Measurements from ENCODE around the gene PCCA.
A peak's percentile ranks its signal among the peaks of the same experiment; 100 is the strongest.
"Not testable (repeated sequence)": the region's sequence is repeated elsewhere in the genome, so short reads cannot be mapped to it uniquely, and the experiment has no call there.

PCCA gene

DNA sequence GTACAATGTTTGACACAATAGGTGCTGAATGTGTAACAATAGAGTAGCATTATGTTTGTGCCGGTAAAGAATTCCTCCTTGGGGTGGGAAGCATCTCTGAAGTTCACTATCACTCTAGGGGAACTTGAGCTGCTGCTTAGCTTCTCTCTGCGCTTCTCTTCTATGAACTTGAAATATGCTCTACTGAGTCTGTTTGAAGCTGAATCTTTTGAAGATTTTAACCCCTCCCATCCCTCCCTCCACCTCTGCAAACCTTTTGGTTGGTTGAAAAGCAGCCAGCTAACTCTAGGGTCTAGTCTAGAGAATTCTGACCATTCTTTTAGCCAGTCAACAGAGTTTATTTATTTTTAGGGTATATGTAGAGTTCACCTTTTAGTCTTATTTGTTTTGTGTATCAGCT is 2.5 kb downstream of the PCCA start:
- Histone ChIP-seq H4K20me1 (ENCODE audit: insufficient read depth, low read length) (peaks cover 6% of the 10 kb centered on the region; the same call in 1 of the 2 replicates), H2AFZ (ENCODE audit: low read depth, low read length) (no peak overlapping the region), H3K36me3 (ENCODE audit: insufficient read depth, low read length) (no peaks in the 10 kb centered on the region), H3K9ac (ENCODE audit: low read depth, low read length) (no peak overlapping the region), H3K4me3 (ENCODE audit: low read depth in 1 of 2, low read length in 2 of 2) (no peak overlapping the region), H3K9me3 (ENCODE audit: insufficient read depth, low read length, severe bottlenecking) (no peaks in the 10 kb centered on the region), H3K4me1 (ENCODE audit: insufficient read depth, low read length) (peaks cover 38% of the 10 kb centered on the region), H3K79me2 (ENCODE audit: insufficient read depth, low read length) (peaks cover 18% of the 10 kb centered on the region; the same call in 1 of the 2 replicates), H3K27ac (ENCODE audit: low read length) (no peak overlapping the region), H3K4me2 (ENCODE audit: insufficient read depth, low read length) (peak overlapping the region; percentile 80; the same call in 1 of the 2 replicates), H3K27me3 (ENCODE audit: insufficient read depth, low read length, poor library complexity) (no peaks in the 10 kb centered on the region)
- ATAC-seq (ENCODE audit: insufficient read depth, low read depth) (no peak), DNase-seq (no peak)
- no peak for TF ChIP-seq EZH2 (IDR thresholded peaks at IDR 0.05; ENCODE audit: borderline replicate concordance, low read depth, low read length, severe bottlenecking)
- TF ChIP-seq, protein P1, sequence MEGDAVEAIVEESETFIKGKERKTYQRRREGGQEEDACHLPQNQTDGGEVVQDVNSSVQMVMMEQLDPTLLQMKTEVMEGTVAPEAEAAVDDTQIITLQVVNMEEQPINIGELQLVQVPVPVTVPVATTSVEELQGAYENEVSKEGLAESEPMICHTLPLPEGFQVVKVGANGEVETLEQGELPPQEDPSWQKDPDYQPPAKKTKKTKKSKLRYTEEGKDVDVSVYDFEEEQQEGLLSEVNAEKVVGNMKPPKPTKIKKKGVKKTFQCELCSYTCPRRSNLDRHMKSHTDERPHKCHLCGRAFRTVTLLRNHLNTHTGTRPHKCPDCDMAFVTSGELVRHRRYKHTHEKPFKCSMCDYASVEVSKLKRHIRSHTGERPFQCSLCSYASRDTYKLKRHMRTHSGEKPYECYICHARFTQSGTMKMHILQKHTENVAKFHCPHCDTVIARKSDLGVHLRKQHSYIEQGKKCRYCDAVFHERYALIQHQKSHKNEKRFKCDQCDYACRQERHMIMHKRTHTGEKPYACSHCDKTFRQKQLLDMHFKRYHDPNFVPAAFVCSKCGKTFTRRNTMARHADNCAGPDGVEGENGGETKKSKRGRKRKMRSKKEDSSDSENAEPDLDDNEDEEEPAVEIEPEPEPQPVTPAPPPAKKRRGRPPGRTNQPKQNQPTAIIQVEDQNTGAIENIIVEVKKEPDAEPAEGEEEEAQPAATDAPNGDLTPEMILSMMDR (IDR thresholded peaks at IDR 0.05; ENCODE audit: borderline replicate concordance, extremely low read depth, low read length, poor library complexity, severe bottlenecking) = no peak

DNA sequence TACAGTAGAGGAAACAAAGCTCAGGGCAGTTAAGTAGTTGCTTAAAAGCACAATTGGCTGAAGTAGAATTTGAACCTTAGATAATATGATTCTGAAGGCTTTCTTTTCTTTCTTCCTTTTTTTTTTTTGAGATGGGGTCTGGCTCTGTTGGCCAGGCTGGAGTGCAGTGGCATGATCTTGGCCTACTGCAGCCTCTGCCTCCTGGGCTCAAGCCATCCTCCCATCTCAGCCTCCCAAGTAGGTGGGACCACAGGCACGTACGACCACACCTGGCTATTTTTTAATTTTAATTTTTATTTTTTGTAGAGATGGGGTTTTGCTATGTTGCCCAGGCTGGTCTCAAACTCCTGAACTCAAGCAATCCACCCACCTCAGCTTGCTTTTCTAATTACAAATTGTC is 3.4 kb downstream of the PCCA start:
- not testable (repeated sequence) for H3K27me3 ChIP-seq (ENCODE audit: insufficient read depth, low read length, poor library complexity); H2AFZ ChIP-seq (ENCODE audit: low read depth, low read length); H3K9ac ChIP-seq (ENCODE audit: low read depth, low read length); H4K20me1 ChIP-seq (ENCODE audit: insufficient read depth, low read length); H3K27ac ChIP-seq (ENCODE audit: low read length); DNase-seq; H3K4me2 ChIP-seq (ENCODE audit: insufficient read depth, low read length); H3K36me3 ChIP-seq (ENCODE audit: insufficient read depth, low read length); ATAC-seq (ENCODE audit: insufficient read depth, low read depth); H3K9me3 ChIP-seq (ENCODE audit: insufficient read depth, low read length, severe bottlenecking); H3K4me3 ChIP-seq (ENCODE audit: low read depth in 1 of 2, low read length in 2 of 2)
- peaks cover 18% of the 10 kb centered on the region; the same call in 1 of the 2 replicates for H3K79me2 ChIP-seq (ENCODE audit: insufficient read depth, low read length)
- H3K4me1 ChIP-seq (ENCODE audit: insufficient read depth, low read length) = peaks cover 35% of the 10 kb centered on the region

DNA sequence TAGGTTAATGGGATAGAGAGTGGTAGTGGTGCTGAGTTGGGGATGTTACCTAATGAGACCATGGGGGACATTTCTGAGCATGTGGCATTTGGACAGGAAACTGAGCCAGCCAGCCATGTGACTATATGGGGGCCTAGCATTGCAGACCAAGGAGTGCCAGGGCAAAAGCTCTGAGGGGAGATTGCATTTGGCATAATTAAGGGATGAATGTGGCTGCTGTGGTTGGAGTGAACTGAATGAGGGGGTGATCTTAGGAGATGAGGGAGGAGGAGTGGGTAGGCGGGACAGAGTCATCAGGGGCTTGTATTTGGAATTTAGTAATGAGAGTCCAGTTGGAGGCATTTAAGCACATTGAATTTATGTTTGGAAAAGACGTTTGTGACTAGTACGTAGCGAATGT is 6.6 kb downstream of the PCCA start:
- Histone ChIP-seq H3K4me3 (ENCODE audit: low read depth in 1 of 2, low read length in 2 of 2) (no peak overlapping the region), H3K79me2 (ENCODE audit: insufficient read depth, low read length) (peaks cover 9% of the 10 kb centered on the region; the same call in 1 of the 2 replicates), H3K27me3 (ENCODE audit: insufficient read depth, low read length, poor library complexity) (no peaks in the 10 kb centered on the region), H3K4me1 (ENCODE audit: insufficient read depth, low read length) (peaks cover 10% of the 10 kb centered on the region), H3K27ac (ENCODE audit: low read length) (no peak overlapping the region), H2AFZ (ENCODE audit: low read depth, low read length) (no peak overlapping the region), H3K9ac (ENCODE audit: low read depth, low read length) (no peak overlapping the region), H3K36me3 (ENCODE audit: insufficient read depth, low read length) (no peaks in the 10 kb centered on the region), H3K4me2 (ENCODE audit: insufficient read depth, low read length) (no peak overlapping the region), H3K9me3 (ENCODE audit: insufficient read depth, low read length, severe bottlenecking) (no peaks in the 10 kb centered on the region), H4K20me1 (ENCODE audit: insufficient read depth, low read length) (peaks cover 6% of the 10 kb centered on the region; the same call in 1 of the 2 replicates)
- TF ChIP-seq, protein P1 (IDR thresholded peaks at IDR 0.05; ENCODE audit: borderline replicate concordance, extremely low read depth, low read length, poor library complexity, severe bottlenecking) = no peak
- no peak for TF ChIP-seq EZH2 (IDR thresholded peaks at IDR 0.05; ENCODE audit: borderline replicate concordance, low read depth, low read length, severe bottlenecking)
- DNase-seq (no peak), ATAC-seq (ENCODE audit: insufficient read depth, low read depth) (no peak)

- H3K27ac ChIP-seq (ENCODE audit: low read length) = no peak overlapping the region
- H3K27me3 ChIP-seq (ENCODE audit: insufficient read depth, low read length, poor library complexity) = no peaks in the 10 kb centered on the region
- no peak overlapping the region for H3K4me3 ChIP-seq (ENCODE audit: low read depth in 1 of 2, low read length in 2 of 2)
- peaks cover 6% of the 10 kb centered on the region; the same call in 1 of the 2 replicates for H4K20me1 ChIP-seq (ENCODE audit: insufficient read depth, low read length)
- peaks cover 5% of the 10 kb centered on the region; the same call in 1 of the 2 replicates for H3K79me2 ChIP-seq (ENCODE audit: insufficient read depth, low read length)
- DNase-seq (no peak), ATAC-seq (ENCODE audit: insufficient read depth, low read depth) (no peak)
- H3K9ac ChIP-seq (ENCODE audit: low read depth, low read length) = no peak overlapping the region
- no peaks in the 10 kb centered on the region for H3K9me3 ChIP-seq (ENCODE audit: insufficient read depth, low read length, severe bottlenecking)
- no peak overlapping the region for H2AFZ ChIP-seq (ENCODE audit: low read depth, low read length)
- H3K4me1 ChIP-seq (ENCODE audit: insufficient read depth, low read length) = no peaks in the 10 kb centered on the region
- no peak overlapping the region for H3K4me2 ChIP-seq (ENCODE audit: insufficient read depth, low read length)
- H3K36me3 ChIP-seq (ENCODE audit: insufficient read depth, low read length) = no peaks in the 10 kb centered on the region
- TF ChIP-seq EZH2 (IDR thresholded peaks at IDR 0.05; ENCODE audit: borderline replicate concordance, low read depth, low read length, severe bottlenecking) = no peak
- TF ChIP-seq, protein P1 (IDR thresholded peaks at IDR 0.05; ENCODE audit: borderline replicate concordance, extremely low read depth, low read length, poor library complexity, severe bottlenecking) = no peak
Observed at GRCh38 chr13:100096526-100096925, 7.6 kb downstream of the PCCA start.

All from DND-41 (cell line).